SU-DHL-6 (cell line): ENCODE data around the gene DUOX2.

Experiments used
- H2AFZ ChIP-seq: fragments of 200-600 bp; sonication (generic); 2 replicates; pipeline ENCODE4 v1.6.1; 2014; ENCODE audit warnings: low read depth, mild to moderate bottlenecking, moderate library complexity, mixed read lengths, antibody characterized with exemption, low read length; ENCODE audit not compliant: severe bottlenecking
- H3F3A ChIP-seq: fragments of 200-600 bp; shearing (Covaris generic); 2 replicates; pipeline ENCODE4 v1.6.0; 2016; ENCODE audit warnings: antibody characterized with exemption, mild to moderate bottlenecking; ENCODE audit not compliant: insufficient read depth
- H3K27ac ChIP-seq: fragments of 200-600 bp; sonication (generic); 2 replicates; pipeline ENCODE4 v1.5.1; 2016; ENCODE audit warnings: low read depth, mild to moderate bottlenecking, low read length, moderate library complexity, mixed read lengths
- H3K27me3 ChIP-seq: fragments of 200-600 bp; sonication (generic), shearing (Covaris generic); 2 replicates; pipeline ENCODE4 v1.6.0; 2014; ENCODE audit warnings: mild to moderate bottlenecking, low read length
- H3K36me3 ChIP-seq: fragments of 200-600 bp; sonication (generic); 2 replicates; pipeline ENCODE4 v1.6.1; 2014; ENCODE audit warnings: mild to moderate bottlenecking, low read length, mixed read lengths
- H3K4me2 ChIP-seq: fragments of 300-600, 200-600 bp; shearing (Covaris generic), sonication (generic); 2 replicates; pipeline ENCODE4 v1.6.0; 2014; ENCODE audit warnings: low read length, low read depth, mild to moderate bottlenecking; ENCODE audit not compliant: poor library complexity, severe bottlenecking
- H3K4me3 ChIP-seq: fragments of 200-600 bp; sonication (generic); 2 replicates; pipeline ENCODE4 v1.5.1; 2014; ENCODE audit warnings: antibody characterized with exemption, low read length, mild to moderate bottlenecking, mixed read lengths; ENCODE audit not compliant: insufficient read depth, poor library complexity, severe bottlenecking
- H3K79me2 ChIP-seq: fragments of 200-600 bp; sonication (generic); 2 replicates; pipeline ENCODE4 v1.6.1; 2014; ENCODE audit warnings: mild to moderate bottlenecking, low read length, moderate library complexity; ENCODE audit not compliant: insufficient read depth
- H3K9ac ChIP-seq: fragments of 200-600 bp; sonication (generic); 2 replicates; pipeline ENCODE4 v1.7.0; 2014; ENCODE audit warnings: mild to moderate bottlenecking, low read length
- H3K9me2 ChIP-seq: fragments of 200-600 bp; sonication (generic); replicated peaks from 2 replicates; pipeline ENCODE4 v1.6.1; 2014; ENCODE audit warnings: low read length; ENCODE audit not compliant: insufficient read depth
- H3K9me3 ChIP-seq: fragments of 200-600 bp; sonication (generic); 2 replicates; pipeline ENCODE4 v1.6.1; 2014; ENCODE audit warnings: low read length, mixed read lengths; ENCODE audit not compliant: insufficient read depth
- H4K20me1 ChIP-seq: fragments of 200-600 bp; sonication (generic); 2 replicates; pipeline ENCODE4 v1.6.1; 2014; ENCODE audit warnings: low read depth, mild to moderate bottlenecking, antibody characterized with exemption, low read length, moderate library complexity, mixed read lengths
- CTCF ChIP-seq: fragments of 200-600 bp; sonication (generic); IDR thresholded peaks from one replicate; pipeline ENCODE4 v1.5.1; 2017; ENCODE audit warnings: antibody characterized with exemption, mild to moderate bottlenecking, low read length, moderate library complexity; ENCODE audit not compliant: insufficient read depth, poor library complexity, severe bottlenecking
- EZH2phosphoT487 ChIP-seq: fragments of 200-600 bp; sonication (generic), shearing (Covaris generic); conservative IDR thresholded peaks from 2 replicates; pipeline ENCODE4 v1.6.1; 2018; ENCODE audit warnings: mild to moderate bottlenecking, antibody characterized with exemption, low read length, moderate library complexity, mixed read lengths

Gene DUOX2

GRCh38 chr15:45112591-45113379 is 1.2 kb downstream of the DUOX2 start:
- Histone ChIP-seq H3K9me3 (no peaks in the 10 kb centered on the region), H3K4me2 (no peak overlapping the region), H2AFZ (no peak overlapping the region), H4K20me1 (no peaks in the 10 kb centered on the region), H3K9ac (no peak overlapping the region), H3K4me3 (no peak overlapping the region), H3K36me3 (no peaks in the 10 kb centered on the region), H3K27ac (no peak overlapping the region), H3K9me2 (no peaks in the 10 kb centered on the region), H3K27me3 (no peaks in the 10 kb centered on the region), H3F3A (no peaks in the 10 kb centered on the region), H3K79me2 (no peaks in the 10 kb centered on the region)
- no peak for TF ChIP-seq CTCF
- TF ChIP-seq EZH2phosphoT487: no peak

GRCh38 chr15:45112143-45112590 is 1.8 kb downstream of the DUOX2 start:
- H3K4me3 ChIP-seq: no peak overlapping the region

GRCh38 chr15:45111390-45112142 is 2.4 kb downstream of the DUOX2 start:
- H3K9ac ChIP-seq: no peak overlapping the region

More at GRCh38 chr15:45112143-45112590, 1.8 kb downstream of the DUOX2 start:
- H4K20me1 ChIP-seq: no peaks in the 10 kb centered on the region
- TF ChIP-seq CTCF (no peak), EZH2phosphoT487 (no peak)
- no peaks in the 10 kb centered on the region for H3F3A ChIP-seq
- H2AFZ ChIP-seq: no peak overlapping the region
- H3K27ac ChIP-seq: no peak overlapping the region
- H3K9me2 ChIP-seq: no peaks in the 10 kb centered on the region
- H3K4me2 ChIP-seq: no peak overlapping the region
- H3K79me2 ChIP-seq: no peaks in the 10 kb centered on the region
- H3K36me3 ChIP-seq: no peaks in the 10 kb centered on the region
- no peaks in the 10 kb centered on the region for H3K27me3 ChIP-seq
- H3K9ac ChIP-seq: no peak overlapping the region
- H3K9me3 ChIP-seq: no peaks in the 10 kb centered on the region

More at GRCh38 chr15:45111390-45112142, 2.4 kb downstream of the DUOX2 start:
- Histone ChIP-seq H3K27ac (no peak overlapping the region), H3K79me2 (no peaks in the 10 kb centered on the region), H3K9me3 (no peaks in the 10 kb centered on the region), H3K36me3 (no peaks in the 10 kb centered on the region), H3K9me2 (no peaks in the 10 kb centered on the region), H3K4me3 (no peak overlapping the region), H4K20me1 (no peaks in the 10 kb centered on the region), H3K27me3 (no peaks in the 10 kb centered on the region), H2AFZ (no peak overlapping the region), H3K4me2 (no peak overlapping the region), H3F3A (no peaks in the 10 kb centered on the region)
- TF ChIP-seq EZH2phosphoT487: no peak
- TF ChIP-seq CTCF: no peak
